GM12892 (cell line): Measurements from ENCODE around the gene OSBPL5.

ENCODE experiments used
- POLR2A ChIP-seq: IDR thresholded peaks from 2 replicates; pipeline ENCODE4 v1.6.1; 2011; ENCODE audit warnings: low read depth, low read length, control low read depth
- POLR2AphosphoS5 ChIP-seq: IDR thresholded peaks from 2 replicates; pipeline ENCODE4 v1.6.1; 2011; ENCODE audit warnings: low read depth, low read length, control low read depth
- TAF1 ChIP-seq: IDR thresholded peaks from 2 replicates; pipeline ENCODE4 v1.6.1; 2011; ENCODE audit warnings: low read depth, mild to moderate bottlenecking, control low read depth, low read length, borderline replicate concordance

GRCh38 chr11:3094223-3094824, 70.8 kb downstream of the OSBPL5 start:
- TF ChIP-seq POLR2A (no peak), POLR2AphosphoS5 (no peak), TAF1 (no peak)
